Muscle of arm (tissue), 12 donors: Measurements from ENCODE around the gene ACAP2. TPM values are rescaled to one million over a fixed set of nuclear protein-coding genes. Genes with fewer than 3 reads are reported as not detected.
"Not testable (repeated sequence)": the region's sequence is repeated elsewhere in the genome, so short reads cannot be mapped to it uniquely, and the experiment has no call there.

Experiments
- DNase-seq: peaks from one replicate; pipeline ENCODE4 v3.0.0-alpha.2; 2013
- polyA plus RNA-seq, 12 donors: library from polyadenylated mRNA; unstranded; fragments of 120-200 nt; gene quantifications; one replicate each; pipeline ENCODE4 v1.2.1, GENCODE V29; 2013; ENCODE audit not compliant: insufficient read length in 12 of 12

ACAP2 gene
- polyA plus RNA-seq, 12 donors = 16.4 to 39.8 (median 24.7) TPM; not detected in 1

DNA sequence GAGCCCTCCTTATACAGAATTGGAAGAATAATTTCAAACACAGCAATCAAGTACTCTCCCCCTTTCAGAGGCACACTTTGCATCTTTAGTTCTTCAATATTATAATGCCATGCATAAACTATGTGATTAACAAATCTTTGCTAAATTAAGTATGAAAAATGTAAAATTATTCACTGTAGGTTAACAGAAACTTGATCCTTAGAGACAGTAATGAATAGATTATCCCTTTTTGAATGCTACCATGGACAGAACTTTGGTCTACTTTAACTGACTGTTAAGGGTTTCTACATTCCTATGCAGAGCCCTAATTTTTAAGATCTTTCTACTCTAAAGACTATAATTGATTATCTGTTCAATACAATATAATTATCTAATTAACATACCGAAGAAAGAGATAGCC lies 146.2 kb downstream of the ACAP2 start:
- DNase-seq = no peak

DNA sequence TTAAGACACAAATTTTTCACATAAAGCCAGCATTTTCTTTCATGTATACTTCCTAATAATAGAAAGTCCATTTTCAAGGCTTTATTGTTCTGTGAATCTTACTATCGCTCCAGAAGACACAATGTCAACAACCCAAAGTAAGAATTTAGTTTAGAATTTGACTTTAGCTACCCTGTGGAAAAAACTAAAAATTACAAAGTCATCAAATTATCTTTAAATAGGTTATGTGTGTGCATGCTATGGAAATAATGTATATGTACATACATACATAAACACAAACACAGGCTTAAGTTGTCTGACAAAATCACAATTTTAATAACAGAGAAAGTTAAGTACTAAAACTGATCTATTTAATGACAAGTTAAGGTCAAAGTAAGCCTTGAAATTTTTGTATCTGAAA lies 151.7 kb downstream of the ACAP2 start:
- no peak for DNase-seq

GRCh38 chr3:195290643-195291042 lies 152.2 kb downstream of the ACAP2 start:
- not testable (repeated sequence) for DNase-seq

- no peak for DNase-seq
Measured at GRCh38 chr3:195286115-195286872, 156.5 kb downstream of the ACAP2 start.

DNA sequence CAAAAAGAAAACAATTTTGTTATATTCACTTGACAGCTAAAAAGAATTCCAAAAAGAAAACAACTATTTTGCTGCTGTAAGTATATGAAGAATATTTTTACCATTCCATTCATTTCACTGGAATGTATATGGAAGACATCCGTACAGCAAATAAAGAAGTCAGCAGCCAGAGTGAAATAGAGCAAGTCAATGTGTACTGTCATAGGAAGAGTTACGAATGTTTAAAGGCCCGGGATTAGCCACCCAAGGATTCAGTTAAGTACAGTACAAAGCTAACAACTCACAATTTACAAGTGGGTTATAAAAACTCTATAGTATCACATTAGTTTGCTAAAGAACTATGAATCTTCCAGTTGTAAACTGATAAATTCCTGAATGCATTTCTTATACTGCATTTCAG lies 157.4 kb downstream of the ACAP2 start:
- DNase-seq = no peak

- no peak for DNase-seq
Measured at GRCh38 chr3:195284842-195285241, 158.0 kb downstream of the ACAP2 start.

GRCh38 chr3:195282961-195283360 lies 159.9 kb downstream of the ACAP2 start:
- no peak for DNase-seq

GRCh38 chr3:195274259-195274966 lies 168.4 kb downstream of the ACAP2 start:
- no peak for DNase-seq

GRCh38 chr3:195271410-195272243 lies 171.2 kb downstream of the ACAP2 start:
- peak; percentile 91 for DNase-seq

DNA sequence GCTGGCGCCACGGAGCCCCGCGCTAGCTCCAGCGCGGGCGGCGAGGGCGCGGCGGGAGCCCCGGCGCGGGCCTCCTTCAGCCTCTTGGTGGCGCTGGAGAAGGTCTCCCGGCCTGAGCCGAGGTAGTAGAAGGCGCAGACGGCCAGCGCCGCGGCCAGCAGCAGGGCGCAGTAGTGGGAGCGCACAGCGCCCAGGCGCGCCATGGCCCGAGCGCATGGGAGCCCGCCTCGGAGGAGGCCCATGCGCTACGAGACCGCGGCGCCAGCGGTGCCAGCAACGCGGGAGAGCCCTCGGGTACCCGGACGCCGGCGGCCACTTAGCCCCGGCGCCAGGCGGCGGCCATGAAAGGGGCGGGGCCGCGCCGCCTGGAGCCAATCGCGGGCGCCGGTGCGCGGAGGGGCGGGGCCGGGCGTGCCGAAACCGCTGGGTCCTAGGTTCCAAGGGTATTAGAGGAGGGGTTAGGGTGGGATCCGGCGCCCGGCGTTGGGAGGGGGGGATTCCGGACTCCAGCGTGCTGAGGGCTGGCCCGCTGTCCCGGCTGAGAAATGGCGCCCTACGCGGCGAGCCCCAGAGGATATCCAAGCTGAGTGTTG lies 171.9 kb downstream of the ACAP2 start, which contains the start of gene XXYLT1:
Gene XXYLT1 (minus strand): TSS at position 343 of the 593 bp plus-strand sequence. CDS start 101 bp downstream, at position 242.
- no peak for DNase-seq

- no peak for DNase-seq
Measured at GRCh38 chr3:195270079-195270816, 172.6 kb downstream of the ACAP2 start.

GRCh38 chr3:195269375-195270078 lies 173.3 kb downstream of the ACAP2 start:
- no peak for DNase-seq

GRCh38 chr3:195268576-195269309 lies 174.1 kb downstream of the ACAP2 start:
- DNase-seq = no peak

- no peak for DNase-seq
Measured at GRCh38 chr3:195267096-195267495, 175.7 kb downstream of the ACAP2 start.

- no peak for DNase-seq
Measured at GRCh38 chr3:195266428-195266827, 176.4 kb downstream of the ACAP2 start.

GRCh38 chr3:195265363-195265976 lies 177.3 kb downstream of the ACAP2 start:
- no peak for DNase-seq

GRCh38 chr3:195263925-195264600 lies 178.8 kb downstream of the ACAP2 start:
- DNase-seq = no peak

DNA sequence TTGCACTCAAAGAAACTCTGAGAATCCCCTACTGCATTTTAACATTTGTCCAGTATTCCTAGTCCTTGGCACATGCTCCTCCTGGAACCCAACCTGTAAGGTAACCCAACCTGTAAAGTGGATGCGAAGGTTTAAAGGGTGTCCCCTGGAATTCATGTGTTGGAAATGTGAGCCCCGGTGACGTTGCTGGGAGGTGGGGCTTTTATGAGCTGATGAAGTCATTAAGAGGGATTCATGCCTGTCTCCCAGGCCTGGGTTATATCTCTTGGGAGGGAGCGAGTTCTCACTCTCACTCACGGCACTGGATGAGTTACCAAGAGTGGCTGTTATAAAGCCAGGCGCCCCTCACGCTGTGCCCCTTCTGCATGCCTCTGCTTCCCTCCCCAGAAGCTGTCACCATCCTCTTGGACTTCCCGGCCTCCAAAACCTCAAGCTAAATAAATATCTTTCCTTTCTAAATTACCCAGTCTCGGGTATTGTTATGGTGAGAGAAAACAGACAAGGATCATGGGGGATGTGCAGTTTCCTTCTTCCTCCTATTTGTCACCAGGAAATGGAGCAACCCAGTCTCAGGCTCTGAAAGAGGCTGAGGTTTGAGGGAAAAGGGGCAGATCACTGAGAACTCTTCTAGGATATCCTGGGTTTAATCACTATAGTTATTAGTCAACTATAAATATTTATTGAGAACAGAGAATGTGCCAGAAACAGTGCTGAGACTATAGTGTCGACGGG lies 179.5 kb downstream of the ACAP2 start:
- DNase-seq = no peak
